Tibial artery (tissue), 4 donors: Measurements from ENCODE around the gene RHCG.

Experiments used
- DNase-seq, 2 donors: peaks; one replicate each; pipeline ENCODE4 v3.0.0-alpha.2; 2019
- H3K27ac ChIP-seq, 2 donors: fragments of 200-600 bp; sonication (generic) in 1 of 2; 1 replicate in 1 of 2; 2 replicates in 1 of 2; pipeline ENCODE4 v1.5.1; 2018 to 2019; ENCODE audit warnings: mild to moderate bottlenecking in 1 of 2
- H3K27me3 ChIP-seq, 2 donors: fragments of 200-600 bp; sonication (generic) in 1 of 2; one replicate each; pipeline versions ENCODE4 v1.5.1 to v1.6.0; 2016 to 2019
- H3K36me3 ChIP-seq, 3 donors: fragments of 200-600 bp; sonication (generic) in 2 of 3; one replicate each; pipeline ENCODE4 v1.5.1; 2016 to 2019; ENCODE audit warnings: mild to moderate bottlenecking in 2 of 3
- H3K4me1 ChIP-seq, 4 donors: fragments of 200-600 bp; sonication (generic) in 2 of 4; 1 replicate in 3 of 4; 2 replicates in 1 of 4; pipeline ENCODE4 v1.5.1; 2016 to 2019
- H3K4me3 ChIP-seq, 2 donors: fragments of 200-600 bp; sonication (generic) in 1 of 2; 1 replicate in 1 of 2; 2 replicates in 1 of 2; pipeline ENCODE4 v1.5.1; 2018 to 2019; ENCODE audit warnings: mild to moderate bottlenecking in 2 of 2
- H3K9me3 ChIP-seq, 3 donors: fragments of 200-600 bp; sonication (generic) in 1 of 3; one replicate each; pipeline ENCODE4 v1.5.1; 2016 to 2019
- intact Hi-C: fragments of 100-400 bp; cut with DNase I; formaldehyde crosslinking; loops from one replicate; pipeline ENCODE4 v1.15.0; 2023; ENCODE audit warnings: low total_unique reads
- TF ChIP-seq, protein P1 (sequence below), 2 experiments: fragments of 200-600 bp in 1 of 2; fragments of 450-650 bp in 1 of 2; IDR thresholded peaks; one replicate each; pipeline ENCODE4 v1.5.1; 2017 to 2019; ENCODE audit warnings: antibody characterized with exemption in 2 of 2, mild to moderate bottlenecking in 1 of 2, moderate library complexity in 1 of 2

The RHCG gene

DNA sequence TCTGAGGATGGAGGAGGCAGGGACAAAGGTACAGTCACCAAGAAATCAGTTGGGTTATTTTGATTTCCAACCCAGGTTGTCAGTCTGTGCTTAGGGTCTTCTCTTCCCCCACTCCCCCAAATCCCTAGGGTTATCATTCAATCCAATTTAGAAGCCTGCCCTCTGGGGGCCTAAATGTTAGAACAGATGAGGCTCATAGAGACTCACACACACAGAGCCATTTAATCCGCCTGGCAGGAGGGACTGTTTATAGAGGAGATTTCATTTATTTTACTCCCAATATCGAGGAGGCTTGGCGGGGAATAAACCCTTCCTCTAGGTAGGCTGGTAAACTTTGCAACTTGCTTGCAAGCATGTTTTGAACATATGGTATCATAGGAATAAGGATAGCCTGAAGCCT, 52.8 kb downstream of the RHCG start:
- peaks cover 0 to 83% of the 10 kb centered on the region in 2 donors for H3K27me3 ChIP-seq
- TF ChIP-seq, protein P1, sequence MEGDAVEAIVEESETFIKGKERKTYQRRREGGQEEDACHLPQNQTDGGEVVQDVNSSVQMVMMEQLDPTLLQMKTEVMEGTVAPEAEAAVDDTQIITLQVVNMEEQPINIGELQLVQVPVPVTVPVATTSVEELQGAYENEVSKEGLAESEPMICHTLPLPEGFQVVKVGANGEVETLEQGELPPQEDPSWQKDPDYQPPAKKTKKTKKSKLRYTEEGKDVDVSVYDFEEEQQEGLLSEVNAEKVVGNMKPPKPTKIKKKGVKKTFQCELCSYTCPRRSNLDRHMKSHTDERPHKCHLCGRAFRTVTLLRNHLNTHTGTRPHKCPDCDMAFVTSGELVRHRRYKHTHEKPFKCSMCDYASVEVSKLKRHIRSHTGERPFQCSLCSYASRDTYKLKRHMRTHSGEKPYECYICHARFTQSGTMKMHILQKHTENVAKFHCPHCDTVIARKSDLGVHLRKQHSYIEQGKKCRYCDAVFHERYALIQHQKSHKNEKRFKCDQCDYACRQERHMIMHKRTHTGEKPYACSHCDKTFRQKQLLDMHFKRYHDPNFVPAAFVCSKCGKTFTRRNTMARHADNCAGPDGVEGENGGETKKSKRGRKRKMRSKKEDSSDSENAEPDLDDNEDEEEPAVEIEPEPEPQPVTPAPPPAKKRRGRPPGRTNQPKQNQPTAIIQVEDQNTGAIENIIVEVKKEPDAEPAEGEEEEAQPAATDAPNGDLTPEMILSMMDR (IDR thresholded peaks at IDR 0.05) = no peak
- H3K27ac ChIP-seq = no peak overlapping the region
- no peaks in the 10 kb centered on the region for H3K4me1 ChIP-seq
- DNase-seq = no peak
- H3K36me3 ChIP-seq = no peaks in the 10 kb centered on the region
- no peak overlapping the region for H3K4me3 ChIP-seq
- intact Hi-C loops = no loop called here
- H3K9me3 ChIP-seq = no peaks in the 10 kb centered on the region

GRCh38 chr15:89442671-89443307, 53.6 kb downstream of the RHCG start:
- Histone ChIP-seq H3K27ac (no peak overlapping the region), H3K36me3 (no peaks in the 10 kb centered on the region), H3K4me1 (no peaks in the 10 kb centered on the region), H3K27me3 (peaks cover 0 to 83% of the 10 kb centered on the region in 2 donors), H3K4me3 (no peak overlapping the region), H3K9me3 (no peaks in the 10 kb centered on the region)
- intact Hi-C loops = no loop called here
- TF ChIP-seq, protein P1 (IDR thresholded peaks at IDR 0.05) = no peak
- DNase-seq = no peak

GRCh38 chr15:89442155-89442554, 54.2 kb downstream of the RHCG start:
- no peak overlapping the region for H3K27ac ChIP-seq
- DNase-seq = no peak
- no peaks in the 10 kb centered on the region for H3K4me1 ChIP-seq
- intact Hi-C loops = no loop called here
- TF ChIP-seq, protein P1 (IDR thresholded peaks at IDR 0.05) = no peak
- no peaks in the 10 kb centered on the region for H3K9me3 ChIP-seq
- H3K36me3 ChIP-seq = no peaks in the 10 kb centered on the region
- H3K27me3 ChIP-seq = peaks cover 0 to 83% of the 10 kb centered on the region in 2 donors
- H3K4me3 ChIP-seq = no peak overlapping the region

DNA sequence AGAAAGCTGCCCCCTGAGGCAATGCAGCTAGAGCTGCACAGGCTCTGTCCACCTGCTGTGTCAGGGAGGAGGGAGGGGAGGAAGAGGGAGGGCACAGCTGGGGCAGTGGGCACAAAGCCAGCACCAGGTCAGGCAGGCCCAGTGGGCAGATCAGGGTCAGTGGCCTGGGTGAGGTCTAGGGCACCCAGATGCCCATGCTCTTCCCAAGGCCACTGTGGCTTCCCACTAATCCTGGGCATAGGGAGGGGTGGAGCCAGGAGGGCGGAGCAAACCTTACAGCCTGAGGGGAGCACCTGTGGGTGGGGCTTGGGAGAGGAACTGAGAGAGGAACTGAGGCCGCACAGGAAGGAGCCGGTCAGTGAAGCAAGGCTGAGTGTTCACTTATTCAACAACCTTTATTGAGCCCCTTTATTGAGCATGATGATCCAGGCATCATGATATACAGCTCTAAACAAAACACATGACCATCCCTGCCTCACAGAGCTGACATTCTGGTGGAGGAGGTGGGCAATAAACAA, 55.0 kb downstream of the RHCG start:
- TF ChIP-seq, protein P1 (IDR thresholded peaks at IDR 0.05) = no peak
- Histone ChIP-seq H3K9me3 (no peaks in the 10 kb centered on the region), H3K4me3 (no peak overlapping the region), H3K27ac (no peak overlapping the region), H3K4me1 (no peaks in the 10 kb centered on the region), H3K27me3 (peaks cover 0 to 88% of the 10 kb centered on the region in 2 donors), H3K36me3 (no peaks in the 10 kb centered on the region)
- DNase-seq = no peak
- intact Hi-C loops = no loop called here

GRCh38 chr15:89439764-89440163, 56.6 kb downstream of the RHCG start:
- DNase-seq = no peak
- intact Hi-C loops = no loop called here

More at GRCh38 chr15:89439764-89440163, 56.6 kb downstream of the RHCG start:
- H3K9me3 ChIP-seq = no peaks in the 10 kb centered on the region
- H3K36me3 ChIP-seq = no peaks in the 10 kb centered on the region
- peaks cover 0 to 89% of the 10 kb centered on the region in 2 donors for H3K27me3 ChIP-seq
- H3K4me1 ChIP-seq = no peaks in the 10 kb centered on the region
- no peak overlapping the region for H3K27ac ChIP-seq
- no peak overlapping the region for H3K4me3 ChIP-seq
- TF ChIP-seq, protein P1 (IDR thresholded peaks at IDR 0.05) = no peak
